GM12878 (cell line): Measurements from ENCODE around the gene FOXK1. TPM values are rescaled to one million over a fixed set of nuclear protein-coding genes. Genes with fewer than 3 reads are reported as not detected.

Source experiments
- ATAC-seq: fragments of 200-7000 bp; cut with Tn5 transposase; 3 replicates; pipeline ENCODE4 v1.9.1; 2020; ENCODE audit warnings: mild to moderate bottlenecking, moderate library complexity
- BruUV-seq: library from RNA; stranded (reverse); fragments of 400-500 nt; replicated peaks from 2 replicates; lab custom pipeline; 2021; lab: Mats Ljungman, UMichigan
- CTCF ChIA-PET: fragments of 300-600 bp; sonication (Branson Sonifier 250); formaldehyde crosslinking; extraction: SDS; loops from one replicate; lab custom pipeline; 2021; ENCODE audit warnings: inconsistent platforms; lab: Yijun Ruan, JAX
- POLR2A ChIA-PET: fragments of 350-600 bp; formaldehyde crosslinking; extraction: SDS; loops from one replicate; lab custom pipeline; 2021; ENCODE audit warnings: inconsistent platforms; lab: Charles Lee
- RAD21 ChIA-PET: fragments of 300-600 bp; sonication (Branson Sonifier 250); formaldehyde crosslinking; loops from one replicate; lab custom pipeline; 2023; ENCODE audit warnings: antibody characterized with exemption; ENCODE audit not compliant: unreplicated experiment; lab: Charles Lee
- SMC1A ChIA-PET: fragments of 300-600 bp; sonication (Branson Sonifier 250); formaldehyde crosslinking; loops from one replicate; lab custom pipeline; 2023; ENCODE audit not compliant: unreplicated experiment, uncharacterized antibody; lab: Charles Lee
- DNase-seq: peaks from one replicate; pipeline ENCODE4 v3.0.0-alpha.2; 2011; ENCODE audit warnings: low read depth, low spot score
- FAIRE-seq: peaks from 3 replicates; lab custom pipeline; 2011; peaks lifted over from hg19 to GRCh38; lab: Jason Lieb, UNC
- H2AFZ ChIP-seq: 2 replicates; pipeline ENCODE4 v1.6.0; 2011; ENCODE audit warnings: low read depth, low read length, control low read depth; ENCODE audit not compliant: control insufficient read depth
- H3K27ac ChIP-seq: 2 replicates; pipeline ENCODE4 v1.5.1; 2011; ENCODE audit warnings: control low read depth; ENCODE audit not compliant: control insufficient read depth, insufficient read depth
- H3K27me3 ChIP-seq, 2 experiments: replicated peaks in 1 of 2; 2 replicates each; pipeline versions ENCODE4 v1.6.0 to v1.6.1; 2011; ENCODE audit warnings: low read length in 1 of 2; ENCODE audit not compliant: control insufficient read depth in 2 of 2, insufficient read depth in 2 of 2
- H3K36me3 ChIP-seq, 2 experiments: 2 replicates each; pipeline ENCODE4 v1.5.1; 2011; ENCODE audit warnings: low read length in 1 of 2; ENCODE audit not compliant: control insufficient read depth in 2 of 2, insufficient read depth in 2 of 2
- H3K4me1 ChIP-seq: 2 replicates; pipeline ENCODE4 v1.6.1; 2011; ENCODE audit warnings: mild to moderate bottlenecking, low read length, moderate library complexity, mixed read lengths; ENCODE audit not compliant: control insufficient read depth, insufficient read depth
- H3K4me2 ChIP-seq: 2 replicates; pipeline ENCODE4 v1.6.0; 2011; ENCODE audit warnings: control low read depth; ENCODE audit not compliant: control insufficient read depth, insufficient read depth
- H3K4me3 ChIP-seq: fragments of 200-600 bp; sonication (generic); 2 replicates; pipeline ENCODE4 v1.5.1; 2016
- H3K79me2 ChIP-seq: 2 replicates; pipeline ENCODE4 v1.6.0; 2011; ENCODE audit warnings: low read length; ENCODE audit not compliant: control insufficient read depth, insufficient read depth
- H3K9ac ChIP-seq: 2 replicates; pipeline ENCODE4 v1.8.0; 2011; ENCODE audit warnings: low read length, control low read depth, mixed read lengths; ENCODE audit not compliant: control insufficient read depth, insufficient read depth
- H3K9me3 ChIP-seq: replicated peaks from 3 replicates; pipeline ENCODE4 v1.5.1; 2011; ENCODE audit warnings: mild to moderate bottlenecking, low read length; ENCODE audit not compliant: control insufficient read depth, insufficient read depth
- H4K20me1 ChIP-seq: 2 replicates; pipeline ENCODE4 v1.6.0; 2011; ENCODE audit not compliant: control insufficient read depth, insufficient read depth
- ATF7 ChIP-seq: fragments of 450-650 bp; IDR thresholded peaks from 2 replicates; pipeline ENCODE4 v1.6.1; 2016; ENCODE audit warnings: low read depth, mild to moderate bottlenecking
- CREB1 ChIP-seq: IDR thresholded peaks from 2 replicates; pipeline ENCODE4 v1.6.1; 2012; ENCODE audit warnings: low read depth, mild to moderate bottlenecking, inconsistent platforms
- CUX1 ChIP-seq: IDR thresholded peaks from 2 replicates; pipeline ENCODE4 v1.6.1; 2012; ENCODE audit warnings: improper control_type of control experiment, low read depth, low read length; ENCODE audit not compliant: insufficient replicate concordance
- FOS ChIP-seq: IDR thresholded peaks from 3 replicates; pipeline ENCODE4 v1.6.1; 2011; ENCODE audit warnings: borderline replicate concordance; ENCODE audit not compliant: insufficient read length; ENCODE audit errors: extremely low read depth
- HDAC2 ChIP-seq: fragments of 200-600 bp; sonication (generic); IDR thresholded peaks from 2 replicates; pipeline ENCODE4 v1.6.1; 2017
- HSF1 ChIP-seq: fragments of 150-350 bp; IDR thresholded peaks from 2 replicates; pipeline ENCODE4 v1.6.1; 2014; ENCODE audit warnings: mild to moderate bottlenecking, low read depth, low read length
- NFYA ChIP-seq: IDR thresholded peaks from 2 replicates; pipeline ENCODE4 v1.6.1; 2011; ENCODE audit warnings: low read depth, mild to moderate bottlenecking, low read length, improper control_type of control experiment, borderline replicate concordance
- RB1 ChIP-seq: fragments of 450-650 bp; formaldehyde crosslinking; IDR thresholded peaks from 2 replicates; pipeline ENCODE4 v1.6.1; 2017; ENCODE audit warnings: mild to moderate bottlenecking, borderline replicate concordance
- SP1 ChIP-seq: IDR thresholded peaks from one replicate; pipeline ENCODE4 v1.6.1; 2011; ENCODE audit warnings: low read depth, low read length
- USF2 ChIP-seq: IDR thresholded peaks from 2 replicates; pipeline ENCODE4 v1.6.1; 2011; ENCODE audit warnings: low read depth, low read length, improper control_type of control experiment, borderline replicate concordance
- ZNF24 ChIP-seq: fragments of 450-650 bp; IDR thresholded peaks from 2 replicates; pipeline ENCODE4 v1.6.1; 2017; ENCODE audit warnings: antibody characterized with exemption, mild to moderate bottlenecking
- WGBS: methylation state at CpG from one replicate; pipeline ENCODE4 v1.1.6; 2016; ENCODE audit warnings: low lambda C conversion rate; ENCODE audit not compliant: insufficient replicate concordance, insufficient coverage; ENCODE audit errors: missing lambda C conversion rate; 5-methylcytosine and 5-hydroxymethylcytosine counted together
- in situ Hi-C: fragments of 300-500 bp; cut with MboI; formaldehyde crosslinking; loops from 9 replicates; pipeline ENCODE4 v1.14.3; 2018; ENCODE audit warnings: mixed read lengths
- intact Hi-C: fragments of 100-400 bp; cut with micrococcal nuclease; formaldehyde crosslinking; loops from one replicate; pipeline ENCODE4 v1.14.2; 2022; ENCODE audit not compliant: unreplicated experiment
- polyA plus RNA-seq, 11 experiments: library from polyadenylated mRNA; depleted of rRNA in 4 of 11; unstranded in 6 of 11; stranded (reverse) in 5 of 11; fragments of >200 nt; fragmentation: Nextera tagmentation in 4 of 11; fragmentation: Illumina TruSeq in 1 of 11; extraction: Ambion mirVana in 4 of 11; extraction: Trizol in 1 of 11; gene quantifications; 1 replicate in 1 of 11; 2 replicates in 10 of 11; pipeline versions ENCODE4 v1.2.1 to v1.2.3, GENCODE V29; 2011 to 2016; ENCODE audit warnings: inconsistent platforms in 2 of 11, missing spikeins in 2 of 11, low read depth in 1 of 11
- total RNA-seq, 4 experiments: library from RNA; depleted of rRNA in 3 of 4; stranded (reverse); fragments of >200 nt in 3 of 4; fragmentation: Illumina TruSeq in 1 of 4; extraction: Trizol in 1 of 4; gene quantifications; 2 replicates each; pipeline versions ENCODE4 v1.2.1 to v1.2.3, GENCODE V29; 2013 to 2021
- TF ChIP-seq, protein P1 (sequence below): IDR thresholded peaks from 2 replicates; pipeline ENCODE4 v1.6.1; 2012; ENCODE audit warnings: low read depth, low read length, improper control_type of control experiment

The FOXK1 gene
- total and polyA plus RNA-seq, 10 of the 15 experiments (the other 5 are each of a cell fraction or from before 2014, with no cell fraction given) = 0.24 to 31.8 (median 4.5) TPM

GRCh38 chr7:4805110-4805983 lies 123.3 kb downstream of the FOXK1 start:
- FAIRE-seq = no peak
- BruUV-seq = no TSS peak
- RAD21 ChIA-PET = no interaction called here
- no peaks in the 10 kb centered on the region for H3K9me3 ChIP-seq
- H3K9ac ChIP-seq = no peak overlapping the region
- POLR2A ChIA-PET = no interaction called here
- H3K4me3 ChIP-seq = no peak overlapping the region
- no peaks in the 10 kb centered on the region for H3K79me2 ChIP-seq
- no peak overlapping the region for H3K4me2 ChIP-seq
- WGBS = 52% methylated on average over 26 of the region's 29 CpGs
- no peak for DNase-seq
- TF ChIP-seq, protein P1, sequence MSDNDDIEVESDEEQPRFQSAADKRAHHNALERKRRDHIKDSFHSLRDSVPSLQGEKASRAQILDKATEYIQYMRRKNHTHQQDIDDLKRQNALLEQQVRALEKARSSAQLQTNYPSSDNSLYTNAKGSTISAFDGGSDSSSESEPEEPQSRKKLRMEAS = no peak
- TF ChIP-seq CREB1 (no peak), FOS (no peak), CUX1 (no peak), USF2 (no peak), SP1 (no peak), NFYA (no peak), RB1 (no peak), HSF1 (no peak), ZNF24 (no peak), ATF7 (no peak), HDAC2 (no peak)
- H3K27ac ChIP-seq = no peak overlapping the region
- H3K27me3 ChIP-seq = no peaks in the 10 kb centered on the region
- in situ Hi-C loops (no loop called here), intact Hi-C loops (no loop called here)
- CTCF ChIA-PET = no interaction called here
- H3K4me1 ChIP-seq = no peaks in the 10 kb centered on the region
- SMC1A ChIA-PET = no interaction called here
- no peak overlapping the region for H2AFZ ChIP-seq
- no peaks in the 10 kb centered on the region for H4K20me1 ChIP-seq
- H3K36me3 ChIP-seq = no peaks in the 10 kb centered on the region
- no peak for ATAC-seq
